GM12878 (cell line): ENCODE data around the gene CC2D1A. TPM values are rescaled to one million over a fixed set of nuclear protein-coding genes. Genes with fewer than 3 reads are reported as not detected.

Experiments
- ATAC-seq: fragments of 200-7000 bp; cut with Tn5 transposase; 3 replicates; pipeline ENCODE4 v1.9.1; 2020; ENCODE audit warnings: mild to moderate bottlenecking, moderate library complexity
- BruUV-seq: library from RNA; stranded (reverse); fragments of 400-500 nt; replicated peaks from 2 replicates; lab custom pipeline; 2021; lab: Mats Ljungman, UMichigan
- CTCF ChIA-PET: fragments of 300-600 bp; sonication (Branson Sonifier 250); formaldehyde crosslinking; extraction: SDS; loops from one replicate; lab custom pipeline; 2021; ENCODE audit warnings: inconsistent platforms; lab: Yijun Ruan, JAX
- POLR2A ChIA-PET: fragments of 350-600 bp; formaldehyde crosslinking; extraction: SDS; loops from one replicate; lab custom pipeline; 2021; ENCODE audit warnings: inconsistent platforms; lab: Charles Lee
- RAD21 ChIA-PET: fragments of 300-600 bp; sonication (Branson Sonifier 250); formaldehyde crosslinking; loops from one replicate; lab custom pipeline; 2023; ENCODE audit warnings: antibody characterized with exemption; ENCODE audit not compliant: unreplicated experiment; lab: Charles Lee
- SMC1A ChIA-PET: fragments of 300-600 bp; sonication (Branson Sonifier 250); formaldehyde crosslinking; loops from one replicate; lab custom pipeline; 2023; ENCODE audit not compliant: unreplicated experiment, uncharacterized antibody; lab: Charles Lee
- DNase-seq: peaks from one replicate; pipeline ENCODE4 v3.0.0-alpha.2; 2011; ENCODE audit warnings: low read depth, low spot score
- FAIRE-seq: peaks from 3 replicates; lab custom pipeline; 2011; peaks lifted over from hg19 to GRCh38; lab: Jason Lieb, UNC
- H2AFZ ChIP-seq: 2 replicates; pipeline ENCODE4 v1.6.0; 2011; ENCODE audit warnings: low read depth, low read length, control low read depth; ENCODE audit not compliant: control insufficient read depth
- H3K27ac ChIP-seq: 2 replicates; pipeline ENCODE4 v1.5.1; 2011; ENCODE audit warnings: control low read depth; ENCODE audit not compliant: control insufficient read depth, insufficient read depth
- H3K27me3 ChIP-seq, 2 experiments: replicated peaks in 1 of 2; 2 replicates each; pipeline versions ENCODE4 v1.6.0 to v1.6.1; 2011; ENCODE audit warnings: low read length in 1 of 2; ENCODE audit not compliant: control insufficient read depth in 2 of 2, insufficient read depth in 2 of 2
- H3K36me3 ChIP-seq, 2 experiments: 2 replicates each; pipeline ENCODE4 v1.5.1; 2011; ENCODE audit warnings: low read length in 1 of 2; ENCODE audit not compliant: control insufficient read depth in 2 of 2, insufficient read depth in 2 of 2
- H3K4me1 ChIP-seq: 2 replicates; pipeline ENCODE4 v1.6.1; 2011; ENCODE audit warnings: mild to moderate bottlenecking, low read length, moderate library complexity, mixed read lengths; ENCODE audit not compliant: control insufficient read depth, insufficient read depth
- H3K4me2 ChIP-seq: 2 replicates; pipeline ENCODE4 v1.6.0; 2011; ENCODE audit warnings: control low read depth; ENCODE audit not compliant: control insufficient read depth, insufficient read depth
- H3K4me3 ChIP-seq: fragments of 200-600 bp; sonication (generic); 2 replicates; pipeline ENCODE4 v1.5.1; 2016
- H3K79me2 ChIP-seq: 2 replicates; pipeline ENCODE4 v1.6.0; 2011; ENCODE audit warnings: low read length; ENCODE audit not compliant: control insufficient read depth, insufficient read depth
- H3K9ac ChIP-seq: 2 replicates; pipeline ENCODE4 v1.8.0; 2011; ENCODE audit warnings: low read length, control low read depth, mixed read lengths; ENCODE audit not compliant: control insufficient read depth, insufficient read depth
- H3K9me3 ChIP-seq: replicated peaks from 3 replicates; pipeline ENCODE4 v1.5.1; 2011; ENCODE audit warnings: mild to moderate bottlenecking, low read length; ENCODE audit not compliant: control insufficient read depth, insufficient read depth
- H4K20me1 ChIP-seq: 2 replicates; pipeline ENCODE4 v1.6.0; 2011; ENCODE audit not compliant: control insufficient read depth, insufficient read depth
- ASH2L ChIP-seq: fragments of 300-600, 200-600 bp; sonication (generic); IDR thresholded peaks from 2 replicates; pipeline ENCODE4 v1.6.1; 2017; ENCODE audit warnings: low read depth, mild to moderate bottlenecking, borderline replicate concordance
- ATF7 ChIP-seq: fragments of 450-650 bp; IDR thresholded peaks from 2 replicates; pipeline ENCODE4 v1.6.1; 2016; ENCODE audit warnings: low read depth, mild to moderate bottlenecking
- BRCA1 ChIP-seq: IDR thresholded peaks from 2 replicates; pipeline ENCODE4 v1.6.1; 2011; ENCODE audit warnings: low read depth, low read length, improper control_type of control experiment
- CEBPB ChIP-seq, 2 experiments: fragments of 150-350 bp in 1 of 2; IDR thresholded peaks; 2 replicates each; pipeline ENCODE4 v1.6.1; 2012 to 2014; ENCODE audit warnings: low read depth in 2 of 2, low read length in 2 of 2, borderline replicate concordance in 1 of 2, inconsistent platforms in 1 of 2
- CREB1 ChIP-seq: IDR thresholded peaks from 2 replicates; pipeline ENCODE4 v1.6.1; 2012; ENCODE audit warnings: low read depth, mild to moderate bottlenecking, inconsistent platforms
- DPF2 ChIP-seq: fragments of 450-650 bp; IDR thresholded peaks from 2 replicates; pipeline ENCODE4 v1.6.1; 2017; ENCODE audit warnings: mild to moderate bottlenecking
- HDAC2 ChIP-seq: fragments of 200-600 bp; sonication (generic); IDR thresholded peaks from 2 replicates; pipeline ENCODE4 v1.6.1; 2017
- IKZF1 ChIP-seq: fragments of 450-650 bp; conservative IDR thresholded peaks from 2 replicates; pipeline ENCODE4 v1.6.1; 2017; ENCODE audit warnings: antibody characterized with exemption, mild to moderate bottlenecking
- NBN ChIP-seq: fragments of 450-650 bp; IDR thresholded peaks from 2 replicates; pipeline ENCODE4 v1.6.1; 2016
- POLR2A ChIP-seq: IDR thresholded peaks from 2 replicates; pipeline ENCODE4 v1.6.1; 2011; ENCODE audit warnings: low read depth, mild to moderate bottlenecking, low read length
- SMARCA5 ChIP-seq: fragments of 450-650 bp; IDR thresholded peaks from 2 replicates; pipeline ENCODE4 v1.6.1; 2017; ENCODE audit warnings: mild to moderate bottlenecking
- WRNIP1 ChIP-seq: IDR thresholded peaks from 2 replicates; pipeline ENCODE4 v1.6.1; 2011; ENCODE audit warnings: low read depth, low read length, improper control_type of control experiment, borderline replicate concordance
- WGBS: methylation state at CpG from one replicate; pipeline ENCODE4 v1.1.6; 2016; ENCODE audit warnings: low lambda C conversion rate; ENCODE audit not compliant: insufficient replicate concordance, insufficient coverage; ENCODE audit errors: missing lambda C conversion rate; 5-methylcytosine and 5-hydroxymethylcytosine counted together
- in situ Hi-C: fragments of 300-500 bp; cut with MboI; formaldehyde crosslinking; loops from 9 replicates; pipeline ENCODE4 v1.14.3; 2018; ENCODE audit warnings: mixed read lengths
- intact Hi-C: fragments of 100-400 bp; cut with micrococcal nuclease; formaldehyde crosslinking; loops from one replicate; pipeline ENCODE4 v1.14.2; 2022; ENCODE audit not compliant: unreplicated experiment
- polyA plus RNA-seq, 11 experiments: library from polyadenylated mRNA; depleted of rRNA in 4 of 11; unstranded in 6 of 11; stranded (reverse) in 5 of 11; fragments of >200 nt; fragmentation: Nextera tagmentation in 4 of 11; fragmentation: Illumina TruSeq in 1 of 11; extraction: Ambion mirVana in 4 of 11; extraction: Trizol in 1 of 11; gene quantifications; 1 replicate in 1 of 11; 2 replicates in 10 of 11; pipeline versions ENCODE4 v1.2.1 to v1.2.3, GENCODE V29; 2011 to 2016; ENCODE audit warnings: inconsistent platforms in 2 of 11, missing spikeins in 2 of 11, low read depth in 1 of 11
- total RNA-seq, 4 experiments: library from RNA; depleted of rRNA in 3 of 4; stranded (reverse); fragments of >200 nt in 3 of 4; fragmentation: Illumina TruSeq in 1 of 4; extraction: Trizol in 1 of 4; gene quantifications; 2 replicates each; pipeline versions ENCODE4 v1.2.1 to v1.2.3, GENCODE V29; 2013 to 2021
- TF ChIP-seq, protein P1 (sequence below): fragments of 450-650 bp; IDR thresholded peaks from 2 replicates; pipeline ENCODE4 v1.6.1; 2017; ENCODE audit warnings: mild to moderate bottlenecking, moderate library complexity
- TF ChIP-seq, protein P2 (sequence below): fragments of 450-650 bp; IDR thresholded peaks from 2 replicates; pipeline ENCODE4 v1.6.1; 2018; ENCODE audit warnings: borderline replicate concordance, mild to moderate bottlenecking; ENCODE audit not compliant: partially characterized antibody
- TF ChIP-seq, protein P3 (sequence below): fragments of 450-650 bp; IDR thresholded peaks from 2 replicates; pipeline ENCODE4 v1.6.1; 2016; ENCODE audit warnings: mild to moderate bottlenecking

Gene CC2D1A
- total and polyA plus RNA-seq, 10 of the 15 experiments (the other 5 are each of a cell fraction or from before 2014, with no cell fraction given) = 0.13 to 36.1 (median 16.1) TPM

DNA sequence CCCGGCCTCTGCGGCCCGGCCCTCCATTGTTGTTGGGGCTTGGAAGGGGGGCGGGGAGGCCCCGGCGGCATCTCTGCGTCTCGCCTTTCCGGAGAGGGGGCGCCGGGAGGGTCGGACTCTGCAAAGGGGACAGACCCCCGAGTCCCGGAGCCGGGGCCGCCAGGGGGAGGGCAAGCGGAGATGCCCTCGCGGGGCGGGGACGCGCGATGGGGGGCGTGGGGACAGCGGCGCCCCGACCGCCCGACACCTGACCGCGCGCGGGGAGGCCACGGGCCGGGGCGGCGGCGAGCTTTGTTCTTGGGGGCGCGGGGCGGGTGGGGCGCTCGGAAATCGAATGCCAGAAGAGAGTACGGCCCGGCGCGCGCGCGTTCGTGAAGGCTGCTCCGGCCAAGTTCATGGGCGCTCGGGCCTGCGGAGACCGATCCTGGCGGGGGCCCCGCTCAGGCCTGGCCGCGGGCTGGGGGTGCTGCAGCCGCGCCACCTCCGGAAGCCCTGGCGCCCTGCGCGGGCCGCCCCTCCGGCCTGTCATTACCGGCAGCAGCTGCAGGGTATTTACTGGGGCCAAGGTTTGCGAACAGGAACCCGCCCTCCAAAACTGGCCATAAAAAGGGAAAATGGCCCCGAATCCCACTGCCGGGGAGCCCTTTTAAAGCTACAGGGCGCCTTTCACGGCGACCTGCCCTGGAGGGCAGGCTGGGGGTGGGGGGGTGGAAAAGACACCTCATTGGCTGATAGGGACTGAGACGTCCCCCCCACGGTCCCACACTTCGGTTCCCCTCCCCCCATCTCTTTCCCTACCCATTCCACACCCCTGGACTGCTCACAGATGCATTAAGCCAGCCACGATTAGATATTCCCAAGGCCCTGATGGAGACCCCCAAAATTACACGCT, 40.2 kb upstream of the CC2D1A start:
- CTCF ChIA-PET = interaction anchor here (0.6 to 1.6 kb wide), 2 partner anchors 81 to 210 kb away, joined by 3 read pairs; no protein-coding TSS in a partner anchor
- 11% methylated on average over 40 of the region's 82 CpGs for WGBS
- Histone ChIP-seq H3K27me3 (peaks cover 0 to 1% of the 10 kb centered on the region in 2 experiments; a peak in 2 of 4 replicates), H3K4me2 (peak overlapping the region; percentile 77; the same call in 1 of the 2 replicates), H3K9ac (peak overlapping the region; percentile 35; the same call in 1 of the 2 replicates), H4K20me1 (no peaks in the 10 kb centered on the region), H2AFZ (peak overlapping the region; percentile 42), H3K36me3 (no peaks in the 10 kb centered on the region), H3K4me3 (peak overlapping the region; percentile 59), H3K9me3 (no peaks in the 10 kb centered on the region; the same call in 2 of the 3 replicates), H3K79me2 (no peaks in the 10 kb centered on the region), H3K27ac (no peak overlapping the region), H3K4me1 (peaks cover 7% of the 10 kb centered on the region)
- in situ Hi-C loops (no loop called here), intact Hi-C loops (no loop called here)
- DNase-seq (no peak), FAIRE-seq (no peak), ATAC-seq (no peak)
- no TSS peak for BruUV-seq
- POLR2A ChIA-PET = interaction anchor here (0.5 to 0.6 kb wide), 5 partner anchors 26 to 492 kb away, joined by 3 to 8 read pairs (median 4); no protein-coding TSS in a partner anchor
- RAD21 ChIA-PET = interaction anchor here (0.7 to 1.7 kb wide), 4 partner anchors 14 to 81 kb away, joined by 3 to 4 read pairs (median 3); partner anchors contain the start of gene ZSWIM4
- SMC1A ChIA-PET = no interaction called here
- no peak for TF ChIP-seq BRCA1
- 0 out of 2 replicates have a peak, but pooled peaks have one; percentile 17 for TF ChIP-seq SMARCA5
- TF ChIP-seq HDAC2 = no peak
- TF ChIP-seq NBN = 0 out of 2 replicates have a peak, but pooled peaks have one; percentile 46
- TF ChIP-seq CREB1 = no peak
- TF ChIP-seq, protein P1, sequence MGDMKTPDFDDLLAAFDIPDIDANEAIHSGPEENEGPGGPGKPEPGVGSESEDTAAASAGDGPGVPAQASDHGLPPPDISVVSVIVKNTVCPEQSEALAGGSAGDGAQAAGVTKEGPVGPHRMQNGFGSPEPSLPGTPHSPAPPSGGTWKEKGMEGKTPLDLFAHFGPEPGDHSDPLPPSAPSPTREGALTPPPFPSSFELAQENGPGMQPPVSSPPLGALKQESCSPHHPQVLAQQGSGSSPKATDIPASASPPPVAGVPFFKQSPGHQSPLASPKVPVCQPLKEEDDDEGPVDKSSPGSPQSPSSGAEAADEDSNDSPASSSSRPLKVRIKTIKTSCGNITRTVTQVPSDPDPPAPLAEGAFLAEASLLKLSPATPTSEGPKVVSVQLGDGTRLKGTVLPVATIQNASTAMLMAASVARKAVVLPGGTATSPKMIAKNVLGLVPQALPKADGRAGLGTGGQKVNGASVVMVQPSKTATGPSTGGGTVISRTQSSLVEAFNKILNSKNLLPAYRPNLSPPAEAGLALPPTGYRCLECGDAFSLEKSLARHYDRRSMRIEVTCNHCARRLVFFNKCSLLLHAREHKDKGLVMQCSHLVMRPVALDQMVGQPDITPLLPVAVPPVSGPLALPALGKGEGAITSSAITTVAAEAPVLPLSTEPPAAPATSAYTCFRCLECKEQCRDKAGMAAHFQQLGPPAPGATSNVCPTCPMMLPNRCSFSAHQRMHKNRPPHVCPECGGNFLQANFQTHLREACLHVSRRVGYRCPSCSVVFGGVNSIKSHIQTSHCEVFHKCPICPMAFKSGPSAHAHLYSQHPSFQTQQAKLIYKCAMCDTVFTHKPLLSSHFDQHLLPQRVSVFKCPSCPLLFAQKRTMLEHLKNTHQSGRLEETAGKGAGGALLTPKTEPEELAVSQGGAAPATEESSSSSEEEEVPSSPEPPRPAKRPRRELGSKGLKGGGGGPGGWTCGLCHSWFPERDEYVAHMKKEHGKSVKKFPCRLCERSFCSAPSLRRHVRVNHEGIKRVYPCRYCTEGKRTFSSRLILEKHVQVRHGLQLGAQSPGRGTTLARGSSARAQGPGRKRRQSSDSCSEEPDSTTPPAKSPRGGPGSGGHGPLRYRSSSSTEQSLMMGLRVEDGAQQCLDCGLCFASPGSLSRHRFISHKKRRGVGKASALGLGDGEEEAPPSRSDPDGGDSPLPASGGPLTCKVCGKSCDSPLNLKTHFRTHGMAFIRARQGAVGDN = peak; percentile 45; the same call in 1 of the 2 replicates
- TF ChIP-seq CEBPB (IDR thresholded peaks at IDR 0.05; ENCODE audit: borderline replicate concordance in 1 of 2, low read depth in 2 of 2, low read length in 2 of 2) = no peak
- TF ChIP-seq DPF2 = 0 out of 2 replicates have a peak, but pooled peaks have one; percentile 32
- TF ChIP-seq, protein P2, sequence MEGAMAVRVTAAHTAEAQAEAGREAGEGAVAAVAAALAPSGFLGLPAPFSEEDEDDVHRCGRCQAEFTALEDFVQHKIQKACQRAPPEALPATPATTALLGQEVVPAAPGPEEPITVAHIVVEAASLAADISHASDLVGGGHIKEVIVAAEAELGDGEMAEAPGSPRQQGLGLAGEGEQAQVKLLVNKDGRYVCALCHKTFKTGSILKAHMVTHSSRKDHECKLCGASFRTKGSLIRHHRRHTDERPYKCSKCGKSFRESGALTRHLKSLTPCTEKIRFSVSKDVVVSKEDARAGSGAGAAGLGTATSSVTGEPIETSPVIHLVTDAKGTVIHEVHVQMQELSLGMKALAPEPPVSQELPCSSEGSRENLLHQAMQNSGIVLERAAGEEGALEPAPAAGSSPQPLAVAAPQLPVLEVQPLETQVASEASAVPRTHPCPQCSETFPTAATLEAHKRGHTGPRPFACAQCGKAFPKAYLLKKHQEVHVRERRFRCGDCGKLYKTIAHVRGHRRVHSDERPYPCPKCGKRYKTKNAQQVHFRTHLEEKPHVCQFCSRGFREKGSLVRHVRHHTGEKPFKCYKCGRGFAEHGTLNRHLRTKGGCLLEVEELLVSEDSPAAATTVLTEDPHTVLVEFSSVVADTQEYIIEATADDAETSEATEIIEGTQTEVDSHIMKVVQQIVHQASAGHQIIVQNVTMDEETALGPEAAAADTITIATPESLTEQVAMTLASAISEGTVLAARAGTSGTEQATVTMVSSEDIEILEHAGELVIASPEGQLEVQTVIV = no peak
- TF ChIP-seq WRNIP1 = no peak
- TF ChIP-seq POLR2A = peak; percentile 29; the same call in 1 of the 2 replicates
- TF ChIP-seq, protein P3, sequence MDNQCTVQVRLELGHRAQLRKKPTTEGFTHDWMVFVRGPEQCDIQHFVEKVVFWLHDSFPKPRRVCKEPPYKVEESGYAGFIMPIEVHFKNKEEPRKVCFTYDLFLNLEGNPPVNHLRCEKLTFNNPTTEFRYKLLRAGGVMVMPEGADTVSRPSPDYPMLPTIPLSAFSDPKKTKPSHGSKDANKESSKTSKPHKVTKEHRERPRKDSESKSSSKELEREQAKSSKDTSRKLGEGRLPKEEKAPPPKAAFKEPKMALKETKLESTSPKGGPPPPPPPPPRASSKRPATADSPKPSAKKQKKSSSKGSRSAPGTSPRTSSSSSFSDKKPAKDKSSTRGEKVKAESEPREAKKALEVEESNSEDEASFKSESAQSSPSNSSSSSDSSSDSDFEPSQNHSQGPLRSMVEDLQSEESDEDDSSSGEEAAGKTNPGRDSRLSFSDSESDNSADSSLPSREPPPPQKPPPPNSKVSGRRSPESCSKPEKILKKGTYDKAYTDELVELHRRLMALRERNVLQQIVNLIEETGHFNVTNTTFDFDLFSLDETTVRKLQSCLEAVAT = peak; percentile 56; the same call in 1 of the 2 replicates
- no peak for TF ChIP-seq ATF7
- TF ChIP-seq ASH2L = no peak
- peak; percentile 33; the same call in 1 of the 2 replicates for TF ChIP-seq IKZF1
